Measurements from ENCODE around the gene SSBP2.

DNA sequence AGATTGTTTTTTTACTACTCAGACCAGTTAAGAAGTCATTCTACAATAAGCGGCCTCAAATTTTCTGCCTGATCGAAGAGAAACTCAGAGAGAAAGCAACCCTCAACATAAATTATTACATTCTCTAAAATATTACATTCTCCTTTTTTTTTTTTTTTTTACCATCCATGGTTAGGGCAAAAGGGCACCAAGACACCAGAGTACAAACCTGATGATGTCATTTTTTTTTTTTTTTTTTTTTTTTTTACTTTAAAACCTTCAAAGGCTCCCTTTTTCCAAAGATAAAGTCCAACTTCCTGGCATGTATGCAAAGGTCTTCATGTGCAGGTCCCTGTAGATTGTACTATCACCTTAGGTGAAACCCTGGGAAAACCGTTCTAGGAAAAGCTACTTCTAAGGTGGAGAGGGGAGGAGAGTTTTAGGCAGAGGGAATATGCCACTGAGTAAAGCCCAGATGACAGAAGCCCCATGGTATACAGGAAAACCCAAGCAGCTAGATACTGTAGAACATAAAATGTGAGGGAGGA lies 104.4 kb downstream of the SSBP2 start:
- TF ChIP-seq, protein P1, sequence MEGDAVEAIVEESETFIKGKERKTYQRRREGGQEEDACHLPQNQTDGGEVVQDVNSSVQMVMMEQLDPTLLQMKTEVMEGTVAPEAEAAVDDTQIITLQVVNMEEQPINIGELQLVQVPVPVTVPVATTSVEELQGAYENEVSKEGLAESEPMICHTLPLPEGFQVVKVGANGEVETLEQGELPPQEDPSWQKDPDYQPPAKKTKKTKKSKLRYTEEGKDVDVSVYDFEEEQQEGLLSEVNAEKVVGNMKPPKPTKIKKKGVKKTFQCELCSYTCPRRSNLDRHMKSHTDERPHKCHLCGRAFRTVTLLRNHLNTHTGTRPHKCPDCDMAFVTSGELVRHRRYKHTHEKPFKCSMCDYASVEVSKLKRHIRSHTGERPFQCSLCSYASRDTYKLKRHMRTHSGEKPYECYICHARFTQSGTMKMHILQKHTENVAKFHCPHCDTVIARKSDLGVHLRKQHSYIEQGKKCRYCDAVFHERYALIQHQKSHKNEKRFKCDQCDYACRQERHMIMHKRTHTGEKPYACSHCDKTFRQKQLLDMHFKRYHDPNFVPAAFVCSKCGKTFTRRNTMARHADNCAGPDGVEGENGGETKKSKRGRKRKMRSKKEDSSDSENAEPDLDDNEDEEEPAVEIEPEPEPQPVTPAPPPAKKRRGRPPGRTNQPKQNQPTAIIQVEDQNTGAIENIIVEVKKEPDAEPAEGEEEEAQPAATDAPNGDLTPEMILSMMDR (IDR thresholded peaks at IDR 0.05): no peak
- TF ChIP-seq POLR2A (IDR thresholded peaks at IDR 0.05): no peak

All from Peyer's patch (tissue), 4 donors.